Type B pancreatic cell (in vitro differentiated cells): ENCODE data around the gene EYS. TPM values are rescaled to one million over a fixed set of nuclear protein-coding genes. Genes with fewer than 3 reads are reported as not detected.

Experiments used
- DNase-seq: peaks from one replicate; pipeline ENCODE4 v3.0.0; 2021; ENCODE audit warnings: mixed read lengths; ENCODE audit not compliant: unreplicated experiment; ENCODE audit errors: extremely low spot score
- H3K27ac Mint-ChIP-seq: 2 replicates; pipeline ENCODE4 v1.8.0; 2021; ENCODE audit warnings: mild to moderate bottlenecking, mixed read lengths
- H3K27me3 Mint-ChIP-seq: 2 replicates; pipeline ENCODE4 v1.8.0; 2021; ENCODE audit warnings: mixed read lengths
- H3K36me3 Mint-ChIP-seq: 2 replicates; pipeline ENCODE4 v1.8.0; 2021; ENCODE audit warnings: mixed read lengths
- H3K4me1 Mint-ChIP-seq: one replicate; pipeline ENCODE4 v1.8.0; 2021; ENCODE audit warnings: mixed read lengths; ENCODE audit not compliant: unreplicated experiment
- H3K4me3 Mint-ChIP-seq: 2 replicates; pipeline ENCODE4 v1.8.0; 2021; ENCODE audit warnings: mild to moderate bottlenecking, mixed read lengths
- H3K9me3 Mint-ChIP-seq: 2 replicates; pipeline ENCODE4 v1.8.0; 2021; ENCODE audit warnings: mixed read lengths
- CTCF ChIP-seq: fragments of 200-600 bp; sonication (generic); conservative IDR thresholded peaks from 2 replicates; pipeline ENCODE4 v1.5.0; 2021; ENCODE audit warnings: antibody characterized with exemption, mild to moderate bottlenecking
- total RNA-seq: library from RNA; stranded (reverse); gene quantifications from 2 replicates; pipeline ENCODE4 v1.2.1, GENCODE V29; 2021; ENCODE audit warnings: low replicate concordance

EYS gene
- total RNA-seq, 1 donor from 2014 or later, result 1.5 TPM

DNA sequence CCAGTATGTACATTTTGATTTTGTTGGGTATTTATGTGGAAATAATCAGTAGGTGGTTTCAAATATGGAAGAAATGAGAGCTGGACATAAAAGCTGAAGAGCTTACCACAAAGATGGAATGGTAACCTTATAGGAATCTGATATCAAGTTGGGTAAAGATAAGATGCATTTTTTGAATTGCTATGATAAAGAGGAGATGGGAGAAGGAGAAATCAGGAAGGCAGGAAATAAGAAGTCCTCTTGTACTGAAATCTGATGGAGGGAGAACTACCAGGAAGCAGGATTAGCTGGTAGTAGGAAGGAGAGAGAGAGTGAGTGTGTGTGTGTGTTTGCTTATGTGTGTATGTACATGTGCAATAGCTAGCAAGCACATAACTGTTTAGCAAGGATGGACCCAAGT, 1603.0 kb downstream of the EYS start:
- Mint-ChIP-seq H3K9me3 (no peaks in the 10 kb centered on the region), H3K4me3 (no peak overlapping the region), H3K4me1 (no peaks in the 10 kb centered on the region), H3K36me3 (no peaks in the 10 kb centered on the region), H3K27ac (no peak overlapping the region), H3K27me3 (peaks cover 5% of the 10 kb centered on the region)
- TF ChIP-seq CTCF, result no peak
- DNase-seq, result no peak

DNA sequence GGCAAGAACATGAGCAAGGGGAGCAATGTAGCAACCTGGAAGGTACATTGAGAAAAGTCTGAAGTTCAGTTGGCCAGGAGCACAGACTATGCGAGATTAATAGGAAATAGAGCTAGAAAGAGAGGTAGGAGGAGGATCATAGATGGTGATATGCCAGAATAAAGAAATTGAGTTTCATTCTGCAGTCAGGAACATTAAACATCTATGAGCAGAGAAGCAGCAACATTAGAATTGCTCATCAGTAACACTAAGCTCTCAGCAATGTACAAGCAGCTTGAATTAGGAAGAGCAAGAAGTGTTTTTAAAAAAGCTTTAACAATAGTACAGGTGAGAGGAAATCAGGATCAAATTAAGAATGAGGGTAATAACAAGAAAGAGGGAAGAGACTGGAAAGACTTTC, 1603.5 kb downstream of the EYS start:
- Mint-ChIP-seq H3K9me3 (no peaks in the 10 kb centered on the region), H3K27ac (no peak overlapping the region), H3K27me3 (peaks cover 5% of the 10 kb centered on the region), H3K4me1 (no peaks in the 10 kb centered on the region), H3K4me3 (no peak overlapping the region), H3K36me3 (no peaks in the 10 kb centered on the region)
- TF ChIP-seq CTCF, result no peak
- DNase-seq, result no peak

DNA sequence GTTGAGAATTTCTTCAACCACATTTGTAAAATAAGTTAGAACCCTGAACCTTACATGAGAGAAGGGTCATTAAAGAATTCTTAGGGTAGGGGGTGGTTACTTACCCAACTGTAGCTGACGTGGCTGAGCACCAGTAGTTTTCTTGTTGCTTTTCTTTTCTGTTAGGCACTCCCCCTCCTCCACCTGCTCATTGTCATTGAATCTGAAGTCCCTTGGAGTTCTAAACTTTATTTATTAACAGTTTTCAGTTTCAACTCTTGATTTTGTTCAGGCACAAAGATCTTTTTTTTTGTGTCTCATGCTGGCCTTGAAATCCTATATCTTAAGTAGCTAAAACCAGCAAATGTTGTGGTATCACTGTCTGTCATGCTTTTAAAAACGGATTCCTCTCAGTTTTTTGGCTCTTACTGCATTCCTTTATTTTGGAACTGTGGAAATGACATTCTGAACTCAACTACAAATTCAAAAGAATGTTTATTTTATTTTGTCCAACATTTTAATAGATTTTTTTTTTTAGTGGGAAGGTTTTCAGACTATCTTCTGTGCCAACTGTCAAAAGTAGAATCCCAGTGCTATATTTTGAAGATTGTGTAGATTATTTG, 1606.2 kb downstream of the EYS start:
- no peak for DNase-seq
- Mint-ChIP-seq H3K9me3 (no peaks in the 10 kb centered on the region), H3K4me3 (no peak overlapping the region), H3K36me3 (no peaks in the 10 kb centered on the region), H3K27me3 (peaks cover 5% of the 10 kb centered on the region), H3K27ac (no peak overlapping the region), H3K4me1 (no peaks in the 10 kb centered on the region)
- no peak for TF ChIP-seq CTCF

DNA sequence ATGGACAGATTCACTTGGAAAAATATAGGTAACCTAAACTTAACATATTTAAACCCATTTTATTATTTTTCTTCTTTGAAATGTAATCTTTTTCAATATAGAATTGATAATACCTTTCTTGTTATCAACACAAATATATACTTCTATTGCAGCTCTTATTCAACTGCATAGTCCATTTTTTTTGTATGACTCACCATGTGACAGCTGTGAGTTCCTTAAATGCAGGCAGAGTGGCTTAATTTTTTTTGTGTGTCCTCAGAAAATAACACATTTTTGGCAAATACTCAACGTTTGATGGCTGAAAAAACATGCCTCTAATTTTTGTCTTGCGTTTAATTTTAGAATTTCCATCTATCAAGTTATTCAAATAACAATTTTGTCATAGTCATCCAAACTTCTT, 1616.7 kb downstream of the EYS start:
- H3K9me3 Mint-ChIP-seq, result peaks cover 11% of the 10 kb centered on the region
- no peaks in the 10 kb centered on the region for H3K4me1 Mint-ChIP-seq
- TF ChIP-seq CTCF, result no peak
- no peaks in the 10 kb centered on the region for H3K36me3 Mint-ChIP-seq
- no peak overlapping the region for H3K27ac Mint-ChIP-seq
- DNase-seq, result no peak
- no peak overlapping the region for H3K4me3 Mint-ChIP-seq
- no peaks in the 10 kb centered on the region for H3K27me3 Mint-ChIP-seq

- TF ChIP-seq CTCF, result no peak
- DNase-seq, result no peak
- no peaks in the 10 kb centered on the region for H3K36me3 Mint-ChIP-seq
- peaks cover 6% of the 10 kb centered on the region for H3K4me1 Mint-ChIP-seq
- H3K4me3 Mint-ChIP-seq, result no peak overlapping the region
- no peaks in the 10 kb centered on the region for H3K27me3 Mint-ChIP-seq
- H3K27ac Mint-ChIP-seq, result no peak overlapping the region
- H3K9me3 Mint-ChIP-seq, result peaks cover 9% of the 10 kb centered on the region
Measured at GRCh38 chr6:64085126-64085525, 1621.9 kb downstream of the EYS start.
